ENCODE data around the gene INMT. TPM values are rescaled to one million over a fixed set of nuclear protein-coding genes. Genes with fewer than 3 reads are reported as not detected.

Gene INMT
- polyA plus RNA-seq, 1 donor (not counting 4 experiments of a cell fraction or from before 2014, with no cell fraction given), result not detected

- H3K79me2 ChIP-seq (ENCODE audit: control insufficient read depth, insufficient read depth, low read length), result no peaks in the 10 kb centered on the region
- FAIRE-seq, result no peak
- no peaks in the 10 kb centered on the region for H3K36me3 ChIP-seq (ENCODE audit: control insufficient read depth in 2 of 2, extremely low read depth in 1 of 2, insufficient read depth in 2 of 2, low read length in 2 of 2)
- no peaks in the 10 kb centered on the region for H3K4me1 ChIP-seq (ENCODE audit: control insufficient read depth, extremely low read depth, insufficient read depth, low read length)
- dilution Hi-C loops (cut with MboI; ENCODE audit: extremely low pct_ligation_motif_present, low sequenced_read_pairs), result no loop called here
- no peaks in the 10 kb centered on the region for H3K9me1 ChIP-seq (ENCODE audit: control insufficient read depth, extremely low read depth, insufficient read depth, low read length)
- H3K4me2 ChIP-seq (ENCODE audit: control insufficient read depth, extremely low read depth, insufficient read depth, low read depth, low read length), result no peak overlapping the region
- no peak overlapping the region for H2AFZ ChIP-seq (ENCODE audit: control insufficient read depth, low read length)
- H3K9ac ChIP-seq (ENCODE audit: control insufficient read depth, extremely low read depth, insufficient read depth, low read length), result no peak overlapping the region
- TF ChIP-seq EZH2 (IDR thresholded peaks at IDR 0.05; ENCODE audit: low read length) (no peak), CTCF (optimal IDR thresholded peaks at IDR 0.05 in 1 of 3, IDR thresholded peaks at IDR 0.05 in 1 of 3, conservative IDR thresholded peaks at IDR 0.05 in 1 of 3; ENCODE audit: extremely low read depth in 1 of 3, insufficient read depth in 2 of 3, low read length in 3 of 3) (no peak)
- H3K4me3 ChIP-seq (ENCODE audit: control insufficient read depth in 2 of 3, extremely low read depth in 1 of 3, insufficient read depth in 2 of 3, low read depth in 1 of 3, low read length in 3 of 3), result no peak overlapping the region
- no peak overlapping the region for H3K27ac ChIP-seq (ENCODE audit: control insufficient read depth, insufficient read depth, low read length)
- no peaks in the 10 kb centered on the region for H3K9me3 ChIP-seq (ENCODE audit: control insufficient read depth, low read depth, low read length)
- no peaks in the 10 kb centered on the region for H4K20me1 ChIP-seq (ENCODE audit: control insufficient read depth, extremely low read depth, insufficient read depth, low read length)
- H3K27me3 ChIP-seq (ENCODE audit: control insufficient read depth, extremely low read depth, insufficient read depth, low read length), result peaks cover 10% of the 10 kb centered on the region
- no peak for DNase-seq (ENCODE audit: low read depth, low spot score)
Observed at GRCh38 chr7:30709549-30709948, 42.4 kb upstream of the INMT start.

- no peaks in the 10 kb centered on the region for H3K36me3 ChIP-seq (ENCODE audit: control insufficient read depth in 2 of 2, extremely low read depth in 1 of 2, insufficient read depth in 2 of 2, low read length in 2 of 2)
- peaks cover 10% of the 10 kb centered on the region for H3K27me3 ChIP-seq (ENCODE audit: control insufficient read depth, extremely low read depth, insufficient read depth, low read length)
- H2AFZ ChIP-seq (ENCODE audit: control insufficient read depth, low read length), result no peak overlapping the region
- H3K27ac ChIP-seq (ENCODE audit: control insufficient read depth, insufficient read depth, low read length), result no peak overlapping the region
- H3K4me2 ChIP-seq (ENCODE audit: control insufficient read depth, extremely low read depth, insufficient read depth, low read depth, low read length), result no peak overlapping the region
- no peaks in the 10 kb centered on the region for H3K9me3 ChIP-seq (ENCODE audit: control insufficient read depth, low read depth, low read length)
- H3K4me3 ChIP-seq (ENCODE audit: control insufficient read depth in 2 of 3, extremely low read depth in 1 of 3, insufficient read depth in 2 of 3, low read depth in 1 of 3, low read length in 3 of 3), result no peak overlapping the region
- no peak for FAIRE-seq
- H4K20me1 ChIP-seq (ENCODE audit: control insufficient read depth, extremely low read depth, insufficient read depth, low read length), result no peaks in the 10 kb centered on the region
- no peaks in the 10 kb centered on the region for H3K79me2 ChIP-seq (ENCODE audit: control insufficient read depth, insufficient read depth, low read length)
- H3K9me1 ChIP-seq (ENCODE audit: control insufficient read depth, extremely low read depth, insufficient read depth, low read length), result no peaks in the 10 kb centered on the region
- no peak for DNase-seq (ENCODE audit: low read depth, low spot score)
- TF ChIP-seq CTCF (optimal IDR thresholded peaks at IDR 0.05 in 1 of 3, IDR thresholded peaks at IDR 0.05 in 1 of 3, conservative IDR thresholded peaks at IDR 0.05 in 1 of 3; ENCODE audit: extremely low read depth in 1 of 3, insufficient read depth in 2 of 3, low read length in 3 of 3) (no peak), EZH2 (IDR thresholded peaks at IDR 0.05; ENCODE audit: low read length) (no peak)
- no peak overlapping the region for H3K9ac ChIP-seq (ENCODE audit: control insufficient read depth, extremely low read depth, insufficient read depth, low read length)
- no peaks in the 10 kb centered on the region for H3K4me1 ChIP-seq (ENCODE audit: control insufficient read depth, extremely low read depth, insufficient read depth, low read length)
- dilution Hi-C loops (cut with MboI; ENCODE audit: extremely low pct_ligation_motif_present, low sequenced_read_pairs), result no loop called here
Observed at GRCh38 chr7:30710669-30711068, 41.3 kb upstream of the INMT start.

Measured in keratinocyte (primary cell).